HEK293T (cell line): ENCODE data around the gene EMB.
"Not testable (repeated sequence)": the region's sequence is repeated elsewhere in the genome, so short reads cannot be mapped to it uniquely, and the experiment has no call there.

Experiments used
- ARNT ChIP-seq: fragments of 450-650 bp; IDR thresholded peaks from 2 replicates; pipeline ENCODE4 v1.6.1; 2017; ENCODE audit warnings: mild to moderate bottlenecking
- CTBP1 ChIP-seq: fragments of 450-650 bp; IDR thresholded peaks from 2 replicates; pipeline ENCODE4 v1.6.1; 2016; ENCODE audit warnings: borderline replicate concordance
- ELF4 ChIP-seq: fragments of 450-650 bp; IDR thresholded peaks from 2 replicates; pipeline ENCODE4 v1.6.1; 2017; ENCODE audit warnings: antibody characterized with exemption
- FOXA1 ChIP-seq: fragments of 450-650 bp; IDR thresholded peaks from 2 replicates; pipeline ENCODE4 v1.6.1; 2016; ENCODE audit warnings: mild to moderate bottlenecking
- FOXK2 ChIP-seq: fragments of 450-650 bp; IDR thresholded peaks from 2 replicates; pipeline ENCODE4 v1.6.1; 2016; ENCODE audit warnings: mild to moderate bottlenecking
- FOXM1 ChIP-seq: fragments of 450-650 bp; IDR thresholded peaks from 2 replicates; pipeline ENCODE4 v1.6.1; 2017; ENCODE audit warnings: mild to moderate bottlenecking, borderline replicate concordance
- PKNOX1 ChIP-seq: fragments of 450-650 bp; IDR thresholded peaks from 2 replicates; pipeline ENCODE4 v1.6.1; 2016
- SP1 ChIP-seq: fragments of 450-650 bp; IDR thresholded peaks from 2 replicates; pipeline ENCODE4 v1.6.1; 2017
- SUZ12 ChIP-seq: fragments of 450-650 bp; IDR thresholded peaks from 2 replicates; pipeline ENCODE4 v1.6.1; 2016; ENCODE audit warnings: mild to moderate bottlenecking

GRCh38 chr5:50458372-50458771 lies 17.3 kb upstream of the EMB start:
- not testable (repeated sequence) for TF ChIP-seq SP1, FOXK2, PKNOX1, SUZ12, ELF4, FOXA1, ARNT, FOXM1, CTBP1
